Measurements from ENCODE around the gene INPP5A.

Gene INPP5A

GRCh38 chr10:132536877-132537683, 507 bp upstream of the INPP5A start:
- DNase-seq (ENCODE audit: low read depth) = peak; percentile 97

- peak; percentile 24 for DNase-seq (ENCODE audit: low read depth)
Observed at GRCh38 chr10:132538031-132538789, 623 bp downstream of the INPP5A start.

- peak; percentile 10 for DNase-seq (ENCODE audit: low read depth)
Observed at GRCh38 chr10:132538790-132539421, 1.3 kb downstream of the INPP5A start.

GRCh38 chr10:132539431-132539839, 1.8 kb downstream of the INPP5A start:
- peak; percentile 17 for DNase-seq (ENCODE audit: low read depth)

GRCh38 chr10:132539894-132540293, 2.3 kb downstream of the INPP5A start:
- peak; percentile 83 for DNase-seq (ENCODE audit: low read depth)

GRCh38 chr10:132540456-132540855, 2.9 kb downstream of the INPP5A start:
- DNase-seq (ENCODE audit: low read depth) = peak; percentile 68

GRCh38 chr10:132541129-132541528, 3.5 kb downstream of the INPP5A start:
- no peak for DNase-seq (ENCODE audit: low read depth)

- no peak for DNase-seq (ENCODE audit: low read depth)
Observed at GRCh38 chr10:132541601-132542011, 4.0 kb downstream of the INPP5A start.

GRCh38 chr10:132542086-132542775, 4.6 kb downstream of the INPP5A start:
- no peak for DNase-seq (ENCODE audit: low read depth)

GRCh38 chr10:132542819-132543218, 5.2 kb downstream of the INPP5A start:
- no peak for DNase-seq (ENCODE audit: low read depth)

- no peak for DNase-seq (ENCODE audit: low read depth)
Observed at GRCh38 chr10:132543916-132544743, 6.5 kb downstream of the INPP5A start.

GRCh38 chr10:132544744-132545658, 7.4 kb downstream of the INPP5A start:
- DNase-seq (ENCODE audit: low read depth) = no peak

- DNase-seq (ENCODE audit: low read depth) = no peak
Observed at GRCh38 chr10:132545659-132546367, 8.2 kb downstream of the INPP5A start.

- DNase-seq (ENCODE audit: low read depth) = no peak
Observed at GRCh38 chr10:132546567-132547420, 9.2 kb downstream of the INPP5A start.

GRCh38 chr10:132547421-132547861, 9.9 kb downstream of the INPP5A start:
- DNase-seq (ENCODE audit: low read depth) = no peak

- DNase-seq (ENCODE audit: low read depth) = no peak
Observed at GRCh38 chr10:132548106-132548823, 10.7 kb downstream of the INPP5A start.

- DNase-seq (ENCODE audit: low read depth) = no peak
Observed at GRCh38 chr10:132548869-132549268, 11.3 kb downstream of the INPP5A start.

GRCh38 chr10:132549371-132549770, 11.8 kb downstream of the INPP5A start:
- no peak for DNase-seq (ENCODE audit: low read depth)
